Activated CD4-positive, CD25-positive, alpha-beta regulatory T cell treated with anti-CD3 and anti-CD28 coated beads, Interleukin-2, amount 50 U/mL, for 24 hours (primary cell): ENCODE results near the gene ODC1.
"Not testable (repeated sequence)": the region's sequence is repeated elsewhere in the genome, so short reads cannot be mapped to it uniquely, and the experiment has no call there.

Experiments used
- ATAC-seq, 2 donors: fragments of 150-1000 bp; cut with Tn5 transposase; one replicate each; pipeline ENCODE4 v1.10.0; 2021; ENCODE audit warnings: mild to moderate bottlenecking in 1 of 2, moderate library complexity in 1 of 2

Gene ODC1

GRCh38 chr2:10452956-10453904 is 5.1 kb upstream of the ODC1 start:
- no peak for ATAC-seq

DNA sequence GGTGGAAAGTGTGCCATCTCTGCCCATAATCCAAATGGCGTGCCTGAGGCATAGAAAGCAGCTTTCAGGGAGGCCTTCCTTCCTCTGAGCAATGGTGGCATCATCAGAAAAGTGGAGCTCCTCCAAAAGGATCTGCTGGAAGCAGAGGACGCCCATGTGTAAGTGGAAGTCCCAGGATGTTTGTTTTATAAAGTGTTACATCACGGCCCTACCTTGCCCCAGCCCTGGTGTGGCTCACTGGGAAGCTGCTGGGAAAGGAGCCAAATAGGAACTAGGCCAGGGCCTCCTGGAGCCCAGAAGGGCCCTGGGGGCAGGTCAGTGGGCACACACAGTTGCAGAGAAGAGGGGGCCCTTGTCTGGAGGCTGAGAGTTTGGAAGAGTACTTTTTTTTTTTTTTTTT is 4.2 kb upstream of the ODC1 start:
- ATAC-seq: no peak

GRCh38 chr2:10451819-10452218 is 3.7 kb upstream of the ODC1 start:
- no peak for ATAC-seq

- ATAC-seq: no peak
These were observed 1.9 kb upstream of the ODC1 start for GRCh38 chr2:10449838-10450691.

- ATAC-seq: no peak
These were observed 1.3 kb upstream of the ODC1 start for GRCh38 chr2:10449486-10449831.

GRCh38 chr2:10448576-10449485 is 704 bp upstream of the ODC1 start:
- ATAC-seq: peak; percentile 58 to 63

GRCh38 chr2:10447300-10447894 is 730 bp downstream of the ODC1 start:
- peak; percentile 7 to 11 for ATAC-seq

- no peak for ATAC-seq
These were observed 1.5 kb downstream of the ODC1 start for GRCh38 chr2:10446631-10447030.

GRCh38 chr2:10444463-10444862 is 3.7 kb downstream of the ODC1 start:
- peak; percentile 21 to 40 for ATAC-seq

- not testable (repeated sequence) for ATAC-seq
These were observed 5.5 kb downstream of the ODC1 start for GRCh38 chr2:10442469-10443126.

DNA sequence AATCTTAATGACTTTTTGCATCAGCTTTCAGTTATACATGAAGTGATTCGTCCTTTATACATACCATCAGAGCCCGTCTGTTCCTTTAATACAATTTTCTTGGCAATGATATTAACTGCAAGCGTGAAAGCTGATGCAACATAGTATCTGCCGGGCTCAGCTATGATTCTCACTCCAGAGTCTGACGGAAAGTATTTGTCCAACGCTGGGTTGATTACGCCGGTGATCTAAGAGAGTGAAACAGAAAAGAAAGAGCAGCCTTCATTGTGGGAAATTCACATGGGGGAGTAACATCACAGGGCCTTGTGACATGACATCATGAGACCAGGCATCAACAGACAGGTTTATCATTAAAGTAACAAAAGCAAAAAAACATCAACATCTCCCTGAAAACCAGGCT is 6.2 kb downstream of the ODC1 start:
- ATAC-seq: peak; percentile 26 to 44

GRCh38 chr2:10440736-10441135 is 7.4 kb downstream of the ODC1 start:
- ATAC-seq: no peak

DNA sequence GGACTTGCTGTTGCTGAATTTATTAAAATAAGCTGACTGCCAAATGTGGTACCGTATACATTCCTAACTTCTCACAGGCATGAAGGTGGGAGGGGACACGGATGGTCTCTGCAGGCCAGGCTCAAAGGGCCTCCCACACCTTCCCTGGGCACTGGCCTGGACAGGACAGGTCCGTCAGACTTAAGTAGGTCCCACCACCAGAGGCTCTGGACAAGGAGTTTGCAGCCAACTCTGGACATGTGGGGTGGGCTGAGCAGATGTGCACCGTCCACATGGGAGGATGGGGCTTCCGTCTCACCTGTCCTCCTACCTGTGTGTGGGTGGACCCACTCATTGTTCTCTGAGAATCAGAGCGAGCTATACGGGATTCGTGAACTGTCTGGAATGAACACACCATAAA is 8.2 kb downstream of the ODC1 start:
- no peak for ATAC-seq

- ATAC-seq: no peak
These were observed 8.8 kb downstream of the ODC1 start for GRCh38 chr2:10439185-10439879.

DNA sequence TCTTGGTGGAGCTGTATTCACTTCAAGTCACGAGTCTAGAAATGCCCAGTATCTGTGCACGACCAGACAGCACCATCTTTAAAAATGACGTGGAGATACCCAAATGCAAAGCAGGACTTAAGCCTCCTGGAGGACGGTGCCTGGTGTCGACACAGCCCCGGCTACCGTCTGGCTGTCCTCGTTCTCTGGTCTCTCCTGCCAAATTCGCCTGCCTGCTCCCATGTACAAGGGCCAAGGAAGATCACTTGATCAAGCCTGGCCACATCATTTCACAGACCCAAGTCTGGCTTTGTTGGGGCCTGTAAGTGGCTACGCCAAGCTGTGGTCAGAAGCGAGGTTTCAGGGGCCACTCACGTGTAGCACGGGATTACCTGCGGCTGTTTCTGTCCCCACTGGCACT is 9.4 kb downstream of the ODC1 start:
- no peak for ATAC-seq

GRCh38 chr2:10437806-10438205 is 10.3 kb downstream of the ODC1 start:
- no peak for ATAC-seq

DNA sequence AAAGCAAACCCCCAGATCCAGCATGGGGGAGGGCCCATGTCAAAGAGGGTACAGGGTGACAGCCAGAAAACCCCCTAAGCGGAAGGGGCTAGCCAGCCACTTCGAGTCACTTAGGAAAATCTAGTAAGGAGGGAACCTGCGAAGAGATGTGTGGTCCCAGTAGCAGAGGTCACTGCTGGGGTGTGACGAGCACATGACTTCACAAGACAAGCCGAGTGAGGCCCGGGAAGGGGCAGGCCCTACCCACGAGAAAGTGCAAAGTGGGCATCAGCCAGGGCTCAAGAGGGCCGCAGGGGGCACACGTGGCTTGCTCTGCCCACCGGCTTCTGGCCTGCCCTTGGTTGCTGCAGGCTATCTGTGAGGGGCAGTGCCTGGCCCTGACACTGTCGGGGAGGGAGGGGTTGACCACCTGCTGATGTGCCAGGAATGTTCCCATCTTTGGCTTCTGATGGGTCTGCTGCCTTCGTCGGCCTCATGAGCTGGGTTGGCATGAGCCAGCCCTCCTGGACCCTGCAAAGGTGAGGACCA is 11.5 kb downstream of the ODC1 start:
- ATAC-seq: no peak

DNA sequence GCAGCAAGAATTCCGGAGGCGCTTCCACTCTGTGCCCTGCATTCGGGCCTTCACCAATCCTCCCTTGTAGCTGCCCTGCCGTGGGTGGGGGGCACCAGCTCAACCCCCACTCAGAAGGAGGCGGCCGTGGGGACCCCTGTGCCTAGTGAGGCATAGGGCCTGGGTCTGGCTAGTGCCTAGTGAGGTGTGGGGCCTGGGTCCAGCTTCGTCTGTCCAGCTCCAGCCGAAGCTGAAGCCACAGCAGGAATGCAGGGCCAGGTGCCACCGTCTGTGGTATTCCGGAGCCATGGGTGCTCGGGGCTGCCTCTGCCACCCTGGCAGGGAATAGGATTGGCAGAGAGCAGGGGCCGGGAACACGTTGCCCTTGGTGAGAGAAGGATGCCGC is 12.3 kb downstream of the ODC1 start:
- ATAC-seq: no peak

- peak; percentile 65 to 67 for ATAC-seq
These were observed 13.0 kb downstream of the ODC1 start for GRCh38 chr2:10434886-10435819.
